K562 (cell line): ENCODE results near the gene PRMT5. TPM values are rescaled to one million over a fixed set of nuclear protein-coding genes. Genes with fewer than 3 reads are reported as not detected.
A peak's percentile ranks its signal among the peaks of the same experiment; 100 is the strongest.

Source experiments
- ATAC-seq: fragments of 200-7000 bp; cut with Tn5 transposase; 3 replicates; pipeline ENCODE4 v1.9.1; 2020; ENCODE audit warnings: moderate library complexity
- BruUV-seq: library from RNA; stranded (reverse); fragments of 400-500 nt; replicated peaks from 2 replicates; lab custom pipeline; 2021; lab: Mats Ljungman, UMichigan
- CTCF ChIA-PET: fragments of 300-600 bp; formaldehyde crosslinking; extraction: SDS; loops from one replicate; lab custom pipeline; 2021; ENCODE audit warnings: low intra/inter-chr PET ratio; lab: Yijun Ruan, JAX
- POLR2A ChIA-PET: fragments of 300-600, 350-650 bp; sonication (Branson Sonifier 250); formaldehyde crosslinking; extraction: SDS; loops from one replicate; lab custom pipeline; 2021; ENCODE audit warnings: antibody characterized with exemption, inconsistent platforms; lab: Yijun Ruan, JAX
- DNase-seq, 4 experiments: peaks; one replicate each; pipeline versions ENCODE4 v3.0.0 to v3.0.0-alpha.2; 2011 to 2018; ENCODE audit warnings: low spot score in 3 of 4, mixed read lengths in 3 of 4; ENCODE audit errors: extremely low read depth in 1 of 4
- FAIRE-seq: peaks from 2 replicates; lab custom pipeline; 2011; peaks lifted over from hg19 to GRCh38; lab: Jason Lieb, UNC
- H2AFZ ChIP-seq: 2 replicates; pipeline ENCODE4 v1.6.0; 2011; ENCODE audit warnings: low read depth, low read length, control low read depth, inconsistent platforms
- H3K27ac ChIP-seq: fragments of 200-600 bp; 3 replicates; pipeline ENCODE4 v1.8.0; 2011; ENCODE audit warnings: low read depth, mild to moderate bottlenecking, control low read depth, inconsistent platforms, low read length, moderate library complexity, mixed read lengths; ENCODE audit errors: extremely low read depth
- H3K27me3 ChIP-seq, 2 experiments: fragments of 300-600 bp in 1 of 2; 2 replicates in 1 of 2; 3 replicates in 1 of 2; pipeline versions ENCODE4 v1.6.0 to v1.8.0; 2011; ENCODE audit warnings: inconsistent platforms in 2 of 2, low read length in 2 of 2, mild to moderate bottlenecking in 1 of 2, mixed read lengths in 1 of 2, moderate library complexity in 1 of 2; ENCODE audit not compliant: control insufficient read depth in 2 of 2, insufficient read depth in 2 of 2
- H3K36me3 ChIP-seq: fragments of 300-600 bp; 3 replicates; pipeline ENCODE4 v1.8.0; 2011; ENCODE audit warnings: mild to moderate bottlenecking, low read length, inconsistent platforms; ENCODE audit not compliant: control insufficient read depth, insufficient read depth
- H3K4me1 ChIP-seq, 2 experiments: fragments of 200-600 bp in 1 of 2; replicated peaks in 1 of 2; 2 replicates in 1 of 2; 3 replicates in 1 of 2; pipeline versions ENCODE4 v1.5.1 to v1.8.0; 2011; ENCODE audit warnings: inconsistent platforms in 2 of 2, low read length in 2 of 2, mild to moderate bottlenecking in 1 of 2, mixed read lengths in 1 of 2, moderate library complexity in 1 of 2; ENCODE audit not compliant: control insufficient read depth in 2 of 2, insufficient read depth in 2 of 2
- H3K4me2 ChIP-seq: 2 replicates; pipeline ENCODE4 v1.6.1; 2011; ENCODE audit warnings: low read length, control low read depth, inconsistent platforms, mixed read lengths; ENCODE audit not compliant: insufficient read depth
- H3K4me3 ChIP-seq: fragments of 200-600 bp; sonication (generic), shearing (Covaris generic); 2 replicates; pipeline ENCODE4 v1.5.1; 2016; ENCODE audit warnings: control low read depth, inconsistent platforms
- H3K79me2 ChIP-seq: fragments of 200-600 bp; 3 replicates; pipeline ENCODE4 v1.8.0; 2011; ENCODE audit warnings: low read length, inconsistent platforms; ENCODE audit not compliant: control insufficient read depth, insufficient read depth
- H3K9ac ChIP-seq, 2 experiments: 2 replicates each; pipeline versions ENCODE4 v1.6.0 to v1.6.1; 2011; ENCODE audit warnings: low read depth in 2 of 2, low read length in 2 of 2, control low read depth in 1 of 2, inconsistent platforms in 1 of 2, mild to moderate bottlenecking in 1 of 2, mixed read lengths in 1 of 2; ENCODE audit not compliant: insufficient read depth in 1 of 2
- H3K9me1 ChIP-seq: one replicate; pipeline ENCODE4 v1.6.0; 2011; ENCODE audit warnings: inconsistent platforms, mild to moderate bottlenecking, low read length, moderate library complexity; ENCODE audit not compliant: control insufficient read depth, insufficient read depth
- H3K9me3 ChIP-seq: replicated peaks from 2 replicates; pipeline ENCODE4 v1.5.1; 2011; ENCODE audit warnings: low read depth, low read length, inconsistent platforms; ENCODE audit not compliant: control insufficient read depth, insufficient read depth
- H4K20me1 ChIP-seq: replicated peaks from 2 replicates; pipeline ENCODE4 v1.6.1; 2011; ENCODE audit warnings: low read length, inconsistent platforms, mixed read lengths; ENCODE audit not compliant: control insufficient read depth, insufficient read depth
- GTF2E2 ChIP-seq: fragments of 200-800 bp; sonication (Bioruptor generic); IDR thresholded peaks from 2 replicates; pipeline ENCODE4 v1.6.1; 2016; ENCODE audit warnings: missing genetic modification characterization, missing compliant biosample characterization
- KAT8 ChIP-seq: fragments of 450-650 bp; IDR thresholded peaks from 2 replicates; pipeline ENCODE4 v1.6.1; 2016; ENCODE audit warnings: low read depth, mild to moderate bottlenecking
- RERE ChIP-seq: sonication (generic); formaldehyde crosslinking; IDR thresholded peaks from 2 replicates; pipeline ENCODE4 v1.8.0; 2023; ENCODE audit warnings: missing genetic modification reagents, mild to moderate bottlenecking, borderline replicate concordance
- RFX1 ChIP-seq: fragments of 450-650 bp; IDR thresholded peaks from 2 replicates; pipeline ENCODE4 v1.6.1; 2016; ENCODE audit warnings: mild to moderate bottlenecking, moderate library complexity
- SAFB2 ChIP-seq: fragments of 200-400 bp; formaldehyde crosslinking; IDR thresholded peaks from 2 replicates; pipeline ENCODE4 v1.6.1; 2018; ENCODE audit warnings: borderline replicate concordance, low read length, low read depth, moderate library complexity; ENCODE audit not compliant: severe bottlenecking
- SNIP1 ChIP-seq: fragments of 450-650 bp; IDR thresholded peaks from 2 replicates; pipeline ENCODE4 v1.7.1; 2017; ENCODE audit warnings: low read depth, mild to moderate bottlenecking
- TOE1 ChIP-seq, 2 experiments: fragments of 450-650 bp in 1 of 2; sonication (generic) in 1 of 2; formaldehyde crosslinking in 1 of 2; IDR thresholded peaks; 2 replicates each; pipeline versions ENCODE4 v1.7.1 to v1.8.0; 2016 to 2022; ENCODE audit warnings: borderline replicate concordance in 2 of 2, mild to moderate bottlenecking in 2 of 2, antibody characterized with exemption in 1 of 2, inconsistent platforms in 1 of 2, low read depth in 1 of 2, missing genetic modification reagents in 1 of 2, moderate library complexity in 1 of 2
- ZNF274 ChIP-seq: IDR thresholded peaks from 2 replicates; pipeline ENCODE4 v1.6.1; 2011; ENCODE audit warnings: low read depth, mild to moderate bottlenecking, low read length, moderate library complexity, borderline replicate concordance
- ZNF282 ChIP-seq: sonication (generic); formaldehyde crosslinking; IDR thresholded peaks from 2 replicates; pipeline ENCODE4 v1.8.1; 2023; ENCODE audit warnings: missing genetic modification reagents
- WGBS: fragments of 100-300 bp; shearing (Covaris generic); methylation state at CpG from one replicate; pipeline ENCODE4 v1.1.6; 2016; ENCODE audit warnings: low coverage, mixed read lengths; ENCODE audit not compliant: insufficient coverage; ENCODE audit errors: missing lambda C conversion rate; 5-methylcytosine and 5-hydroxymethylcytosine counted together
- in situ Hi-C: fragments of 300-500 bp; cut with MboI; formaldehyde crosslinking; loops from 4 replicates; pipeline ENCODE4 v1.15.0; 2018; ENCODE audit warnings: inconsistent platforms, mixed read lengths
- intact Hi-C: fragments of 100-400 bp; cut with micrococcal nuclease; formaldehyde crosslinking; loops from 2 replicates; pipeline ENCODE4 v1.14.2; 2022
- polyA plus RNA-seq, 8 experiments: library from polyadenylated mRNA; depleted of rRNA in 4 of 8; stranded (reverse) in 5 of 8; unstranded in 3 of 8; fragments of >200 nt; fragmentation: Nextera tagmentation in 2 of 8; fragmentation: Illumina TruSeq in 1 of 8; extraction: Ambion mirVana in 2 of 8; extraction: Trizol in 1 of 8; gene quantifications; 2 replicates each; pipeline versions ENCODE4 v1.2.1 to v1.2.3, GENCODE V29; 2011 to 2014; ENCODE audit warnings: inconsistent platforms in 1 of 8, missing spikeins in 1 of 8
- total RNA-seq, 7 experiments: library from RNA; depleted of rRNA in 6 of 7; stranded (reverse); fragments of >200 nt in 6 of 7; fragmentation: Illumina TruSeq in 2 of 7; extraction: Trizol in 2 of 7; gene quantifications; 2 replicates each; pipeline versions ENCODE4 v1.2.1 to v1.2.3, GENCODE V29; 2011 to 2021; ENCODE audit warnings: low replicate concordance in 1 of 7

PRMT5 gene
- total and polyA plus RNA-seq, 9 of the 15 experiments (the other 6 are each of a cell fraction or from before 2014, with no cell fraction given) = 114 to 552 (median 222) TPM

DNA sequence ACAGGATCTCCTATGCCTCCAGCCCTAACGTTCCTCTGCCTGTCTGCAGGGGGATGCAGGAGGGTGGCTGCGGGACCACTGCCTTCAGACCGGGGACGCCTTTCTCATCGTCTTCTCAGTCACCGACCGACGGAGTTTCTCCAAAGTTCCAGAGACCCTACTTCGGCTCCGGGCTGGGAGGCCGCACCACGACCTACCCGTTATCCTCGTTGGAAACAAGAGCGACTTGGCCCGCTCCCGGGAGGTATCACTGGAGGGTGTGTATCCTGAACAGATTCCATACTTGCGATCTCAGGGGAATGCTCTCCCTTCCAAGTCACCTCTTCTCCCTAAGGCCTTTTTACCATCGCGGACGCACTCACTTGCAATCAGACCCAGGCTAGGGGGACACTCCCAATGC, 43.2 kb downstream of the PRMT5 start:
- H4K20me1 ChIP-seq = no peaks in the 10 kb centered on the region
- FAIRE-seq (no peak), ATAC-seq (no peak), DNase-seq (no peak)
- no peak overlapping the region for H3K4me3 ChIP-seq
- peaks cover 26 to 40% of the 10 kb centered on the region in 2 experiments for H3K4me1 ChIP-seq
- no peaks in the 10 kb centered on the region for H3K27me3 ChIP-seq
- no peaks in the 10 kb centered on the region for H3K9me3 ChIP-seq
- POLR2A ChIA-PET = interaction anchor here (0.6 to 1.6 kb wide), 6 partner anchors 10 to 336 kb away, joined by 3 to 6 read pairs (median 4); no protein-coding TSS in a partner anchor
- no peak overlapping the region for H3K27ac ChIP-seq
- peak overlapping the region; percentile 96 for H2AFZ ChIP-seq
- H3K4me2 ChIP-seq = peak overlapping the region; percentile 87
- intact Hi-C loops (no loop called here), in situ Hi-C loops (no loop called here)
- TF ChIP-seq ZNF274 (no peak), SNIP1 (no peak), RFX1 (no peak), GTF2E2 (tag) (no peak), TOE1 (IDR thresholded peaks at IDR 0.05; ENCODE audit: borderline replicate concordance) (no peak), TOE1 (CRISPR knock-in tag; IDR thresholded peaks at IDR 0.05; ENCODE audit: borderline replicate concordance, low read depth) (no peak), RERE (CRISPR knock-in tag) (no peak), KAT8 (no peak), ZNF282 (CRISPR knock-in tag) (no peak), SAFB2 (no peak)
- 92% methylated on average over 15 of the region's 21 CpGs for WGBS
- H3K9ac ChIP-seq = peak overlapping the region in 1 of 2 experiments; percentile 91; a peak in 2 of 4 replicates
- BruUV-seq = TSS peak; percentile 65
- H3K79me2 ChIP-seq = peaks cover 14% of the 10 kb centered on the region
- H3K9me1 ChIP-seq = no peaks in the 10 kb centered on the region
- CTCF ChIA-PET = interaction anchor here (0.5 kb wide), 1 partner anchor 329 kb away, joined by 3 read pairs; no protein-coding TSS in a partner anchor
- no peaks in the 10 kb centered on the region for H3K36me3 ChIP-seq
